H1 (cell line): ENCODE measurements around the gene TIMM29. TPM values are rescaled to one million over a fixed set of nuclear protein-coding genes. Genes with fewer than 3 reads are reported as not detected.

Experiments
- CREB1 ChIP-seq: IDR thresholded peaks from 2 replicates; pipeline ENCODE4 v1.6.1; 2012; ENCODE audit warnings: inconsistent platforms
- polyA plus RNA-seq, 7 experiments: library from polyadenylated mRNA; depleted of rRNA in 3 of 7; stranded (reverse) in 5 of 7; unstranded in 2 of 7; fragments of >200 nt in 5 of 7; fragments of 200-250 nt in 2 of 7; gene quantifications; 1 replicate in 5 of 7; 2 replicates in 1 of 7; 4 replicates in 1 of 7; pipeline versions ENCODE4 v1.2.1 to v1.2.3, GENCODE V29; 2011 to 2013; ENCODE audit warnings: missing spikeins in 2 of 7, mixed read lengths in 2 of 7
- total RNA-seq: library from RNA; stranded (reverse); fragmentation: NEBNext Ultra II Directional; extraction: Animal tissue kit (Norgen Biotek cat#: 25700); gene quantifications from 2 replicates; pipeline ENCODE4 v1.2.1, GENCODE V29; 2021
- TF ChIP-seq, protein P1 (sequence below): IDR thresholded peaks from 2 replicates; pipeline ENCODE4 v1.6.1; 2012; ENCODE audit warnings: inconsistent platforms

Gene TIMM29
- total and polyA plus RNA-seq, 2 of the 8 experiments (the other 6 are each of a cell fraction or from before 2014, with no cell fraction given), result 15.9 to 24.0 TPM

DNA sequence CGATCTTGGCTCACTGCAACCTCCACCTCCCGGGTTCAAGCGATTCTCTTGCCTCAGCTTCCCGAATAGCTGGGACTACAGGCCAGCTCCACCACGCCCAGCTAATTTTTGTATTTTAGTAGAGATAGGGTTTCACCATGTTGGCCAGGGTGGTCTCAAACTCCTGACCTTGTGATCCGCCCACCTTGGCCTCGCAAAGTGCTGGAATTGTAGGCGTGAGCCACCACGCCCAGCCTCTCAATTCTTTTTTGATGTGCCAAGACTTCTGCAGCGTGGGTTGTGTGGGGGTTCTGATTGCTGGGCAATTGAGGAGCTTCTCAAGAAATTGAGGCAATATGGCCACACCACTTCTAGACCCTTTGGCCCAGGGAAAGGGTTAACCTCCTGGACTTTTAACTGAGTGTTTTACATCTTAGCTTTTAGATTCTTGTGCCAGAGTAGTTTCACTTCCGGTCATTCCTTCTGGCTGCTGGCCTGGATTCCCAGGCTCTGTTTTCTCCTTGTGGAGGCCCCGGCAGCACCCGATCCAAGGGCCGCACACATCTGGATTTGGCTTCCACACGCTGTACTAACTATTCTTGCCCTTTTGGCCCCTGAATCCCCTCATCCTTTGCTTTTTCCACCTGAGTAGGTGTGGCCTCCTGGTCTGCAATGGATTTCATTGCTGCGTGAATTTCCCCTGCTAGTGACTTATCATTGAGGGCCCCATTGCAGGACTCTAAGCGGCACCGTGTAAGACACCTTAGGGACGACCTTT, 46.9 kb downstream of the TIMM29 start (continued):
- TF ChIP-seq CREB1, result no peak
- TF ChIP-seq, protein P1, sequence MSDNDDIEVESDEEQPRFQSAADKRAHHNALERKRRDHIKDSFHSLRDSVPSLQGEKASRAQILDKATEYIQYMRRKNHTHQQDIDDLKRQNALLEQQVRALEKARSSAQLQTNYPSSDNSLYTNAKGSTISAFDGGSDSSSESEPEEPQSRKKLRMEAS, result no peak
